Measurements from ENCODE around the gene BCL11B.

Gene BCL11B

DNA sequence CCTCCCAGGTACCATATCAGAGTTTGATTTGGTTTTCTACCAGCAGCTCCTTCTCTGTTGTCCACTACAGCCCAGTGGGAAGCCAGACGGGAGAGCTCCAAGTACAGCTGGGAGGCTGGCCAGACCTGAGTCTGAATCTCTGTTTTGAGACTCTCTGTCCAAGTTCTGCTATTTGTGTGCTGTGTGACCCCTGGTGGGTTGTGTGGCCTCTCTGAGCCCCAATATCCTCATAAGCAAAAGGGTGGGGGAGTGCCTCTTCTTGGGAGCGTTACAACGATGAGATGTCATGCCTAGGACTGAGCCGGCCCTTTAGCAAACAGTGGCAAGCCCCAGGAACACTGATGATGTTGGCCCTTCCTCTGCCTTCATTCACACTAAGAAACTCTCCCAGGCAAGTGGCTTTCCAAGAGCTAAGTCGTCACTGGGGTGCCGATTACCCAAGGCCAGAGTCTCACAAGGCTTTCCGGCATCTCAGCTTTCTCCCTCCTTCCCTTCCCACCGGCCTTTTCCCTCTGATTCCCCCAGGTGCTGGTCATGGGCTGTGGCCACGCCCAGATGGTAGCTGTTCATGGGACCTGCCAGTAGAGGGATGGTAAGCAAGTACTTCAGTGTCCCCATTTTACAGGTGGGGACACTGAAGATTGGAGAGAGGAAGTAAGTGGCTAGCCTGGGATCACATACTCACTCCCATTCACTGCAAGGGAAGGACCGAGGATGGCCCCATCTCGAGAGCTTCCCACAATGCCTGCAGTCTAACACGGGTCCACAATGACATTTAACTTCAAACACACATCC, 47.7 kb downstream of the BCL11B start:
- no peak for DNase-seq (ENCODE audit: low spot score)

DNA sequence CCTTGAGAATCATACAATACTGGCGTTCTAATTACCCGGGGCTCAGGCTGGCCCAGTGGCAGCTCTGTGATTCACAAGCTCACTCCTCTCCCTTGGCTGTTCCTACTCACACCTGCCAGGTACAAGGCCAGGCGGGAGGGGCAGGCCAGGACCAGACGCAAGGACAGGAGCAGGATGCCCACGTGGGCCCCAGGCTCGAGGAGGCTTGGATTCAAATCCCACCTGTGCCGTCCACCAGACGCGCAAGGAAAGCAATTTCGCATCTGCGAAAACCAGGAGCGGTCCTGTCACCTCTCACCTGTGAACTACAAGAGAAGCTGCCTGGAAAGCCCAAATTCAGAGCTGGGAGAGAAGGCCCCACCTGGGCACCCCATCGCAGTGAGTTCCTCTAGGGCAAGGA, 50.6 kb downstream of the BCL11B start:
- DNase-seq (ENCODE audit: low spot score): no peak

DNA sequence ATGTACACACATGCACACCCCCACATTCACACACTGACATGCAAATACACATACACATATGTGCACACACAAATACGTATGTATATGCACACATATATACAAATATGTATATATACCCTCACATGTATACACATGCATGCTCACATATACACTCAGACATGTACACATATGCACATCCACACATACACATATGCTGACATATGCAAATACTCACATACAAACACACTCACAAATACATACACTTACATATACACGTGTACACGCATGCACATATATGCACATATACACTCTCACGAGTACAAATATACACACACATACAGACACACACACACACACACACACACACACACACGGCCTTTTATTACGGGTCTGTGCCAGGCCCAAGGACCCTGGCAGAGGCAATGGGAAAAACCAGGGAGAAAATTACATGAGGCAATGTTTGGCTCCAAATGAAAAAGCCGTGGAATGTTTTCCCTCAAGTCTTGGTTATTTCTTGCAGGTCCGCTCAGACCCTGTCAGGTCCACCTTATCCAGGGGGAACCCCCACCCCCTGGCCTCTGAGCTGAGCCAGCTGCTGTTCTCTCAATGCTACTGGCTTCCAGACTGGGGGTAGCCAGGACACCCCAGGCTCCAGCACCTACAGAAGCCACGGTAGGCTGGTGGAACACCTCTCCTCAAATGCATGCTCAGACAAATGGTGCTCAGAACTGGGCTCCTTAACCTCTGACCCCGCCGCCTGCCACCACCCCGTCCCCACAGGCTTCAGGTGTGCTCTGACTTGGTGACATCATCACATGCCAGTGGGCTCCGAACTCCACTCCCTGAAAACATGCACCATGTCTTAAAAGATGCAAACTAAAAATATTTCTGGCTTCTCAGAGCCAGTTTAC, 54.7 kb downstream of the BCL11B start:
- DNase-seq (ENCODE audit: low spot score): no peak

- no peak for DNase-seq (ENCODE audit: low spot score)
These were observed 55.8 kb downstream of the BCL11B start for GRCh38 chr14:99216191-99216590.

GRCh38 chr14:99215277-99215676, 56.7 kb downstream of the BCL11B start:
- peak; percentile 43 for DNase-seq (ENCODE audit: low spot score)

- DNase-seq (ENCODE audit: low spot score): no peak
These were observed 57.3 kb downstream of the BCL11B start for GRCh38 chr14:99214701-99215100.

DNA sequence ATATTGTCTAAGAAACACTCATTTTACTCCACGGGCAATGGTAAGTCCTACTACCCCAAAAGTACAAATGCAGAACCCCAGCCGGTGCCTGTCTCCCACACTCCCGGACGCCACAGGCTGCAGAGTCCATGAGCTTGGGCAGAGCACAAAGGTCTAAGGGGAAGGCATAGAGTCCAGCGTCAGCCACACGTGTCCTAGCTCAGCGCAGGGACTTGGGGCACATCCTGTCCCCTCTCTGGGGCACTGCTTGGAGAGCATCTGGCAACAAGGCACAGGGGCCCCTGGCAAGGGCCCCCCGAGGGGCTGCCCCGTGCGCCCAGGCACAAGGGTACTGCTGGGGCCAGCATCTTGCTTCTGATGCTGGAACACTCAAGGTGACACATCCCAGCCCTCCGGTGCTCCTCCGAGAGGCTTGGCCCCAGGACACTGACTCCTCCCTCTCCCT, 58.4 kb downstream of the BCL11B start:
- no peak for DNase-seq (ENCODE audit: low spot score)

- no peak for DNase-seq (ENCODE audit: low spot score)
These were observed 58.9 kb downstream of the BCL11B start for GRCh38 chr14:99213101-99213500.

DNA sequence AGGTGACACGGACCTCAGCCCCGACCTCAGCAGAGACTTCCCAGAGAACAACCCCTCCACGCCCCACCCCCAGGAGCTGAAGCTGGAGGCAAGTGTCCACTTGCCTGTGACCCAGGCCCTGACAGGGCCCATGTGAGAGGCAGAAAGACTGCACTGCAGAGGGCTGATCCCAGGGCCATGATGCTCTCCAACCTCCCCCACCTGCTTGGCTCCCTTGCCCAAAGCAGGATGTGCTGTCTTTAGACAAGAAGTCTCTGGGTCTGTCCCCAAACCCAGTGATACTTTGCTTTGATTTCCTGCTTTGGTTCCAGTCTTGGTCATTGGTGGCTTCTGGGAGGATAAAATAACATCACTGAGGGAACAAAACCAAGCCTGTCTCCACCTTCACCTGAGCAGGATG, 59.4 kb downstream of the BCL11B start:
- no peak for DNase-seq (ENCODE audit: low spot score)

- DNase-seq (ENCODE audit: low spot score): no peak
These were observed 59.8 kb downstream of the BCL11B start for GRCh38 chr14:99212199-99212598.

- no peak for DNase-seq (ENCODE audit: low spot score)
These were observed 60.6 kb downstream of the BCL11B start for GRCh38 chr14:99211410-99211809.

GRCh38 chr14:99210333-99210732, 61.7 kb downstream of the BCL11B start:
- DNase-seq (ENCODE audit: low spot score): no peak

GRCh38 chr14:99209409-99209808, 62.6 kb downstream of the BCL11B start:
- DNase-seq (ENCODE audit: low spot score): no peak

GRCh38 chr14:99208318-99208717, 63.7 kb downstream of the BCL11B start:
- DNase-seq (ENCODE audit: low spot score): no peak

DNA sequence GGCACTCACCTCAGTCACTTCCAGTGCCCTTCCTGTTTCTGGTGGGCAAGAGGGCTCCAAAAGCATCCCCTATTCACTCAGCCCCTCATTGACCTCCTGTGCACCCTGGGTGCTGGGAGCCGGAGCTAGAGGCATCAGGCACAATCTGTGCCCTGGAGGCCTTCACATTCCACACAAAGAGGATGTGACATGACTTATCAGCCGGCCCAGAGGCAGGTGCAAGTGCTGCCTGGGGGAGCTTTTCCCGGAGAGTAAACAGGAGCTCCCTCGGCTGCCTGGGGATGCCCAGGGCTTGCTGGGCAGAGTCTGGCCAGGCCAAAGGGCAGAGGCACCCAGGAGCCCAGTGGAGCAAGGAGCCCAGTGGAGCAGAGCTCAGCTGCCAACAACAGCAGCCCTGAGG, 64.5 kb downstream of the BCL11B start:
- no peak for DNase-seq (ENCODE audit: low spot score)

DNA sequence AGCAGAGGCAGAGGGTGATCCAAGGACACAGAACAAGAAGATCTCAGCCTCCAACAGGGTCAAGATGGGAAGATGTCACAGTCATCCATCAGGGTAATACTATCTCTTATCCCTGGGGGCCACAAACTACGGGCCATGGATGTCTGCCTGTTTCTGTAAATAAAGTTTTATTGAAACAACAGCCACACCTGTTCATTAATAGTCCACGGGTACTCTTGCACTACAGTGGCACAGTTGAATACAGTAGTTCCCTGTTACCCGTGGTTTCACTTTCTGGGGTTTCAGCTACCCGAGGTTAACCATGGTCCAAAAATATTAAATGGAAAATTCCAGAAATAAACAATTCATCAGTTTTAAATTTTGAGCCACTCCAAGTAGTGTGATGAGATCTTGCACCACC, 65.9 kb downstream of the BCL11B start:
- no peak for DNase-seq (ENCODE audit: low spot score)

- no peak for DNase-seq (ENCODE audit: low spot score)
These were observed 66.8 kb downstream of the BCL11B start for GRCh38 chr14:99205086-99205688.

DNA sequence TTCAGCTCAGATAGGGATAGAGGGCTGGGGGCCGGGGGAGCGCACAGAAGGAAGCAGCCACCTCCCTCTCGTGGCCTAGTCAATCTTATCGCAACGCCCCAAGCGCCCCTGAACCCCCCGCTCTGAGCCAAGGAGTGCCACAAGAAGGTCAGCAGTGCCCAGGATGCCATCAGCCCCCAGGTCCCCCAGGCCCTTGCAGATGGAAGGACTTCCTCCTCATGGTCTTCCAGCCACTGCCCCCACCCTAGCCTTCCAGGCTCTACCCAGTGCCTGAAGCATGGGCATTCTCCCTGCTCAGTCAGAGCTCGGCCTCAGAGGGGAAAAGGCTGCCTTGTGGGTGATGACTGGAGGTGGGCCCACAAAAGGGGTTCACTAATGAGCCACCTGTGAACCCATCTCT, 68.2 kb downstream of the BCL11B start:
- no peak for DNase-seq (ENCODE audit: low spot score)

- DNase-seq (ENCODE audit: low spot score): no peak
These were observed 68.9 kb downstream of the BCL11B start for GRCh38 chr14:99203080-99203479.

- no peak for DNase-seq (ENCODE audit: low spot score)
These were observed 69.5 kb downstream of the BCL11B start for GRCh38 chr14:99202516-99202915.

- DNase-seq (ENCODE audit: low spot score): no peak
These were observed 70.5 kb downstream of the BCL11B start for GRCh38 chr14:99201351-99202073.

GRCh38 chr14:99200654-99201005, 71.4 kb downstream of the BCL11B start:
- no peak for DNase-seq (ENCODE audit: low spot score)
